GM18517 (cell line): ENCODE data around the gene SYNJ1.

Experiments
- ATAC-seq: cut with Tn5 transposase; IDR thresholded peaks from one replicate; pipeline ENCODE4 v1.9.1; 2021; ENCODE audit warnings: mild to moderate bottlenecking, moderate library complexity; ENCODE audit not compliant: unreplicated experiment

The SYNJ1 gene

DNA sequence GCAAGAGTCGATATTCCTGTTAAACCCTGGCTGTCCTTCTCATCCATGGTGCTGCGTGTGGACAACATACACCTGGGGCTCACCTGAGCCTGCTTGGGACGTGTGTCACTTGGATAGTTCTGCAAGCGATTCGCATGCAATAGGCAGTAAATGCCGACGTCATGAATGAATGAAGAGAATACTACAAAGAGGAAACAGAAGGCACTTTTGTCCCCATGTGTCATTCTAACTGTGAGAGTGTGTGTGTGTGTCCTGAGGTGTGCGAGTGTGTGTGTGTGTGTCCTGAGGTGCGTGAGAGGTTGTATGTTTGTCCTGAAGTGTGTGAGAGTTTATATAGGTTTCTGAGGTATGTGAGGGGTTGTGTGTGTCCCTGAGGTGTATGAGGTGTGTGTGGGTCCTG is 141.8 kb downstream of the SYNJ1 start:
- ATAC-seq, result no peak

DNA sequence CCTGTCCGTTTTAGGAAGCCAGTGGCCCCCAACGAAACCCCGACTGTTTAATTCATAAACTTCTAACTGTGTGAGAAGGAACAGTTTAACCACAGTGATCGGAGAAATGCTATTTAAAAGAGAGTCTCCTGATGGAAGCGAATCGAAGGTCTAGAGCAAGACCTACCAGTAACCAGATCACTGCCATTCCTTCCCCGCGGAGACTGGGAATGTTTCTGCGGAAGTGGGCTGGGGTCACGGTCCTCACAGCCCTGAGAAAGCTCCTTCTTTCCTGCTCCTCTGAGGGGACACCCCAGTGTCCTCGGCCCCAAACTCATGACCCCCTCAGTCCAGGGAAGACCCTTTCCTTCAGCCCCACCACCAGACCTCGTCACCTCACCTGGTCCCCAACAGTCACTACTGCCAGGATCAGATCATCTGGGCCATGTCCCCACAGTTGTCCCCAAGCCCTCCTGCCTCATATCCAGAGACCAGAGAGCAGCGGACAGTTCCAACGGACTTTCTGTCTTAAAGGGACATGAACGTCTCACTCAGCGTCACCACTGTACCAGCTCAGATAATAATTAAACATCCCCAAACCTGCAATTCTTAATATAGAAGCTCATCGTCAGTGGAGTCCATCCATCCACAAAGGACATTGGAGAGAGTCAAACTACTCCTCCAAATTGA is 142.6 kb downstream of the SYNJ1 start, which contains the start of gene TCP10L:
TCP10L (minus strand) TSS at position 482 of the 669 bp plus-strand sequence. CDS start 1,219 bp downstream, outside the sequence.
- ATAC-seq, result no peak

DNA sequence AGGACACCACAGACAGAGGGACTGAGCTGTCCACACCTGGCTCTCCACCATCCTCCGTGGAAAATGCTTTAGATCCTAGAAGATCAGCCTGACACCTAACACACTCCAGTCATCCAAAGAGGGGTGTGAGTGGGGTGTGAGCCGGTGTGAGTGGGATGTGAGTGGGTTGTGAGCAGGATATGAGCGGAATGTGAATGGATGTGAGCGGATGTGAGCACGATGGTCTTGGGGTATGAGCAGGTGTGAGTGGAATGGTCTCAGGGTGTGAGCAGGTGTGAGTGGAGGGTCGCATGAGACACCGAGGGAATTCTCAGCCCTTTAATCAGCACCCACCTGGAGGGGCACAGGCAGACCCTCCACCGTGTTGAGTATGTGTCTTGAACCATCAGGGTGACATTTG is 143.3 kb downstream of the SYNJ1 start:
- ATAC-seq, result no peak

DNA sequence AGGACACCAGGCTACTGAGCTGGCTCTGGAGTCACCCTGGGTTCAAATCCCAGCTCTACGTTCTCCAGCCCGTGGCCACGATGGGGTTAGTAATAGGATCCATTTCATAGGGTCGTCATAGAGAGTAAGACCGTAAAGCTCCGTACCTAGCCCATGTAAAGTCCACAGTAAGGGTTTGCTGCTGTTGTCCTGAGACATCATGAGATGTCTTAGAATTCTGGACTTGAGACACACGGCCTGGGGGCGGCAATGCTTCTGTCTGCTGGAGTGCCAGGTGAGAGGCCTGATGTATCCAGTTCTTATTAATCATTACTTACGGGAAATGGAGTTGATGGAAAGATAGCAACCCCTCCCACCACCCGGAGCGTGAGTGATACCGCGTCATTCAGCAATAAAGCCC is 146.1 kb downstream of the SYNJ1 start:
- ATAC-seq, result no peak

DNA sequence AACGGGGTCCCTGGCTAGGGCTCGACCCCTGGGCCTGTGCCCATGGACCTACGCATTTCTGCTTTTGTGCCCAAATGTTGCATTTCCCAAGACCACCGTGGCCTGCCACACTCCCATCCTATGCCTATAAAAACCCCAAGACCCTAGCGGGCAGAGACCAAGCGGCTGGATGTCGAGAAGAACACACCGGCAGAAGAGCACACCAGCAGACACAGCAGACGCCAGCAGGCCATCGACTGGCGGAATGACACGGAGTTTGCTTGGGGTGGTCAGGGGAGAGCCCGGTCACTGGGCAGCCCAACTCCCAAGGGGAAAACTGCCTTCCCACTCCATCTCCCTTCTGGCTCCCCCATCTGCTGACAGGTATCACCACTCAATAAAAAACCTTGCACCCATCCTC is 146.9 kb downstream of the SYNJ1 start:
- no peak for ATAC-seq
